HG03039 (cell line): Measurements from ENCODE around the gene SUPT3H.
A peak's percentile ranks its signal among the peaks of the same experiment; 100 is the strongest.
"Not testable (repeated sequence)": the region's sequence is repeated elsewhere in the genome, so short reads cannot be mapped to it uniquely, and the experiment has no call there.

Source experiments
- ATAC-seq: cut with Tn5 transposase; IDR thresholded peaks from one replicate; pipeline ENCODE4 v1.9.1; 2021; ENCODE audit warnings: mild to moderate bottlenecking, moderate library complexity; ENCODE audit not compliant: unreplicated experiment

SUPT3H gene

DNA sequence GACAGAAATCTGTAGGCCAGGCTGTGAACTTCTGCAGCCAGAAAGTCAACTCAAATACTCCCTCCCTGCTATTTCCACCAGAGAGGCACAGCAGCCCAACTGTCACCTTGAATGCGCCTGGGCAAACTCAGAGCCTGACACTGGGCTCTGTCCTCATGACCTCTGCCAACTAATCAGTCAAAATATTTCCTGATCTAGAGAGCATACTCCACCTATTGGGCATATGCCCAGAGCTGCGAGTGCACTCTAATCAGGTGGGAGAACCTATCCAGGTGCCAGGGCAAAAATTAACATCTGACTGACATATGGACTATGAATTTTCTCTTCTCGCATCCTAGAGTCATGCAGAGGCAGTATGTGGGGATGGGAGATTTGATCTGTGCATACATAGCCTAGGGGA lies 455.9 kb downstream of the SUPT3H start:
- no peak for ATAC-seq

DNA sequence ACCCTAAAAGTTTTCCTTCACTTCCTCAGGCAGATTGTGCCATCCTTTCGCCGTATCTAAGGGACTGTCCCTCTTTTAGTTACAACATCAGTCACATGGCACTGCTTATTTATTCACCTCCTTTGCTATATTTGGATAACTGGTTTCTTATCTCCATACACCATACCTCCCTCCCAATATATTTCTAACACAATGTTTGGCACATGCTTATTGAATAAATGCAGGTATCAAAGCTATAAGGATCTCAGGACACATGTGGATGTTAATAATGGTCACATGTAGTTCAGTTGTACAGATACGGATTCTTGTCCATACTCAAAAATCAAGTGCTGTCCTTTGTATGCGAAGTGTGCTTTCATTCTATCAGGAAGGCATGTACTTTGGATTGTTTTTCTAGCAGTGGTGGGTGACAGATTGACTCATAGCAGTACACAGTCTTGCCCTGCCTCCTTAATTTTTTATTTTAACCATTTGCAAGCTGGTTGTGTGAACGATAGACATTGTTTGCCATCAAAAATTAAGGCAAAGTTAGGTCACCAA lies 456.7 kb downstream of the SUPT3H start:
- ATAC-seq, result no peak

DNA sequence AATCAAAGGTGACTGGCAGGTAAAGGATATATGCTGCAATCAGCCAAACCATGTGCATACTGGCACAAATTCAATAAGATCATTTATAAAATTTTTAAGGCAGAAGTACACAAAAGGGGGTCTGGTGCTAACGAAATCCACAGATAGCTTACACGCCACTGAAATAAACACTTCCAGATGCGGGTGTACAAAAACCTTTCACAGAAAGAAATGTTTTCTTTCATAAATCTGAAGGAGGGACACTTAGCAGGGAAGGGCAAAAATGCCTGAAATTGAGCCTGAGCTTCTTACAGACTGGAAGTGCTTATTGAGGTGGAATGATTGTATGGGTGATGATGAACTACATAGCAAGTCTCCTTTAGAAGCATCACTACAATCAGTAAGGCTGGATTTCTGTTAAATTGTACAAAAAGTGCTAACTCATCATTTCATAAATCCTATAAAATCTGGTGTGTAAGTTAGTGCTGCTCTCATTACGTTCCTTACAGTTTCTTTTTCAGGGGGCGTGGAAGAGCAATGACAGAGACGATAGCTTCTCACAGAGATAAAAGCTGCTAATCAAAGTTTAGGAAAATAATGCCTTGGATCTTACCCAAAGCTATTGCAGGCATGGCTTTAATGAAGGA lies 458.9 kb downstream of the SUPT3H start:
- no peak for ATAC-seq

DNA sequence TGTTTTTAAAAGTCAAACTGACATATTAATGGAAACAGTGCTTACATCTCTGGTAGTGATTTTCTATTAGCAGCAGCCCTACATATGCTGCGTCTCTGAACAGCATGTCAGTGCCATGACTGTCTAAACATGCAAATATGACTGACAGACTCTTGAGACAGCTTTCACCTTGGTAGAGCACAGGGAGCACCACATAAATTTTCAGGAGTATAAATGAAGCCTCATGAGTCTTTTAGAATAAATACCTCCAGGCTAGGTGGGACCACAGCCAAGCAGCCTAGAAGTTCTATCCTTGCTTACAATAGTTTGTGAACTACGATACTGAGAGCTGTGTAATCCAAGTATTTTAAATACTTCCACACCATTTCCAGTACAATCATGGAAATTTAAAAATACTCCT lies 460.3 kb downstream of the SUPT3H start:
- no peak for ATAC-seq

DNA sequence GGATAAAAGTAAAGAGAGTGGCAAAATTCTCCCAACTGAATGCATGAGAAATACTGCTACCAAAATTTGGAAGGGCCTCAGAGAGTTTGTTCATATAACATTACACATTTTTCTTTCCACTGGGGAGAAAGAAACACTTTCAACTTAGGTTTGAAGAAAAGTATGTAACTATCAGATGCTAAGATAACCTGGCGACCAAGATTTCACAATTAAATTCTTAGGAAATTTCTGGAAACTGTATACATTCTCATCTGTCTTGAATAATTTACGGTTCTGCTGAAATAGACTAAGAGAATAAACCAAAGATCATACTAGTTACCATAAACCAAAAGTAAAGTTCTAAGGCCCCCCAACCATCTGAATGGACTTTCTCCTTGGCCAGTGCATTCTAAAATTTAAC lies 462.6 kb downstream of the SUPT3H start:
- ATAC-seq, result no peak

DNA sequence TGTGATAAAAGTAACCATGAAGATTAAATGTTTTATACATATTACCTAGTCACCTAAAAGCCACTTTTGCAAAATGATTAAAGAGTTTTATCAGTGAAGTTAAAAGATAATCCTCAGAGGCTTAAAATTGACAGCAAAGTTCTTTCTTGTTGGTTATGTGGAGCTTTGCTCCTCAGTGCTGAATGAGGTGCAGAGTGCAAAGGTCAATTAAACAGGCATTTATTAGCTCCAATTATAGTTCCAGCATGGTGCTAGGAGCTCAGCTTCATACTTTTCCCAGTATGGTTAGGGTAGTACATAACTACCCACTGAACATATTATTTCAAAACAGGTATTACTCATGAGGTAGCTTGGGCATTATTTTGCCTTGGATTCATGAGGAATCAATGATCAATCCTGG lies 463.6 kb downstream of the SUPT3H start:
- no peak for ATAC-seq

DNA sequence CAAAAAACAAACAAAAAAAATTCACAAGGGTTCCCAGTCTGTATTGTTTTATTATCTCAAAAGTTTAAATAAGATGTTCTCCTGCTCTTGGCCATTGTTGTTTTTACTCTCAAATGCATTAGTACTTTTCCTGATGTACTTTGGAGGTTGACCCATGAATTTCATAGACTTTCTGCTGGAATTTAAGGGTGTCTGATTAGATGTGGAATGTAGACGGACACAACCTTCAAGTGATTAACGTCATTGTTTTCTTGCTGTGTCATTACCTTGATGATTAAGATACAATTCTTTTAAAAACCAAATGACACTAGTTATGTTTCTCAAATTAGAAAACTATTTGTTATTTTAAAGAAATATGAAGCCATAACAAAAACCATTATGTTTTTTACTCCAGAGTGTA lies 471.0 kb downstream of the SUPT3H start:
- no peak for ATAC-seq

DNA sequence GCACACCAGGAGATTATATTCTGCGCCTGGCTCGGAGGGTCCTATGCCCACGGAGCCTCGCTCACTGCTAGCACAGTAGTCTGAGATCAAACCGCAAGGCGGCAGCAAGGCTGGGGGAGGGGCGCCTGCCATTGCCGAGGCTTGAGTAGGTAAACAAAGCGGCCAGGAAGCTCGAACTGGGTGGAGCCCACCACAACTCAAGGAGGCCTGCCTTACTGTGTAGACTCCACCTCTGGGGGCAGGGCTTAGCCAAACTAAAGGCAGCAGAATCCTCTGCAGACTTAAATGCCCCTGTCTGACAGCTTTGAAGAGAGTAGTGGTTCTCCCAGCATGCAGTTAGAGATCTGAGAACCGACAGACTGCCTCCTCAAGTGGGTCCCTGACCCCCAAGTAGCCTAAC lies 477.4 kb downstream of the SUPT3H start:
- ATAC-seq, result not testable (repeated sequence)

DNA sequence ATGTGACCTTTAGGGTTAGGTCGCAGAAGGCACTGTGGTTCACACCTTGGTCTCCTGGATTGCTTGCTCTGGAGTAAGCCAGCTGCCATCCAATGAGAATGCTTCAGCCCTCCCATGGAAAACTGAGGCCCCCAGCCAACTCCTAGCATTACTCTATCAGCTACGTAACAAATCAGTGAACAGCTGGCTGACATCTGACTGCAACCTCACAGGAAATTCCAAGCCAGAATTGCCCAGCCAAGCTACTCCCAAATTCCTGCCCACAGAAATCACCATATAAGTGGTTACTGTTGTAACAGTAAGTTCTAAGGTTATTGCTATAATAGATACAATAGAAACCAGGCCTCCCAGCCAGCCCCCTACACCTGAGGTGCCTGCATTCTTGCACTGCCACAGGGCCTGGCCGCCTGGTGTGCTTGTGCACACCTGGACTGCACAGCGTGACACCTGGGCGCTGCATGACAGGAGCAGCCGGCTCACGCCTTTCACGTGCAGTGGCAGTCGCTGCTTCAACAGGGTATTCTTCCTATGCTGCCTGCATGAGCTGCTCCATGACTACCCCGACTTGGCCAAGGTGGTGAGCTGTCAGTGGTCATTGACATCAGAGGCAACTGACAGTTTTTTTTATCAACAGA lies 479.3 kb downstream of the SUPT3H start:
- ATAC-seq, result no peak

DNA sequence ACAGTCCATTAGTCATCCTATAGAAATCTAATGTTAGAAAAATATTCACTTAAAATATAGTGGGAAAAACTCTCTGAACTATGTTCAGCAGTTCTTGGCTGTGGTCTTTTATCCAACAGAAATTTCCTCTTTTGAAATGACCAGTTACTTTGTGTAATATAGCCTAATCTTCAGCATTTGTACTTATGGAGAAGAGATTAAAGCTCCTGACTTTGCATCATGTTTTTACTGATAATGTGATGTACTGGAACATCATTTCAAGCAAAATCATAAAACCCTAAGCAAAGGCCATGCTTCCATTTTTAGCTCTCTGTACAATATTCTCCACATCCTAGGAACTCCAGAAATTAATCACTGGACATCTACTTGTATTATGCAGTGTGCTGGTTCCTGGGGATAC lies 480.4 kb downstream of the SUPT3H start:
- no peak for ATAC-seq

DNA sequence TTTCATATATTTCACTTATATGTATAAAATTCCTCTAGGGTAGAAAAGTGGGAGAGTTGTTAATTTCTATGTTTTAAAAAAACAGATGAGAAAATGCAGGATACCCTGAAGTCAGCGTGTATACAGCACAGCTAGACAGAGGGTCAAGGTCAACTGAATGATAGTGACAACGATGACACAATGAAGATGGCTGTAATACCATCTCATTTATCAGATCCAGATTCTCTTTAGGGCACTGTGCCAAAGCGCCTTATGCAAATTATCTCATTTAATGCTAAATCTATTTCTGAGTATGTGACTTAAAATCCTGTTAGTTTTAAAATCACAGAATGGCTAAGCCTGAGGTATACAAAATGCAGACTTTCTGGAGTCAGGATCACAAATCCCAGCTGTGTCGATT lies 481.0 kb downstream of the SUPT3H start:
- ATAC-seq, result no peak

DNA sequence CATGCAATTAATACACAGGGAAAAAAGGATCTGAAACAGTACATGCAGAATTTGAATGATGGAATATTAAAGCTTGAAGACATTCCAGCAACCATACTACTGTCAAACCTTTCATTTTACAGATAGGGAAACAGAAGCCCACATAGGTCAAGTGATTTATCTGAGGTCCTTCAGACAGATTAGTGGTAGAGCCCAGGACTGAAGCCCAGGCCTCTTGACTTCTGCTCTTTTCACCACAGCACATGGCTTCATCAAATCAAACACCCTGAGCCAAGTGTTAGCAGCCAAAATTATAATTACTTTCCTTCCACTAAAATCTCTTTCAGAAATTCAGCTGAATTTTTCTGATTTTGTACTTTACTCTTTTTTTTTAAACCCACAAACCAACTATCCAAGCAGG lies 485.2 kb downstream of the SUPT3H start:
- no peak for ATAC-seq

DNA sequence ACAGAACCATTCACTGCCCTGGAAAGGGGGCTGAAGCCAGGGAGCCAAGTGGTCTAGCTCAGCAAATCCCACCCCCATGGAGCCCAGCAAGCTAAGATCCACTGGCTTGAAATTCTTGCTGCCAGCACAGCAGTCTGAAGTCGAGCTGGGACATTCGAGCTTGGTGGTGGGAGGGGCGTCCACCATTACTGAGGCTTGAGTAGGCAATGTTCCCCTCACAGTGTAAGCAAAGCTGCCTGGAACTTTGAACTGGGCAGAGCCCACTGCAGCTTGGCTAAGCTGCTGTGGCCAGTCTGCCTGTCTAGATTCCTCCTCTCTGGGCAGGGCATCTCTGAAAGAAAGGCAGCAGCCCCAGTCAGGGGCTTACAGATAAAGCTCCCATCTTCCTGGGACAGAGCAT lies 498.7 kb downstream of the SUPT3H start:
- not testable (repeated sequence) for ATAC-seq

DNA sequence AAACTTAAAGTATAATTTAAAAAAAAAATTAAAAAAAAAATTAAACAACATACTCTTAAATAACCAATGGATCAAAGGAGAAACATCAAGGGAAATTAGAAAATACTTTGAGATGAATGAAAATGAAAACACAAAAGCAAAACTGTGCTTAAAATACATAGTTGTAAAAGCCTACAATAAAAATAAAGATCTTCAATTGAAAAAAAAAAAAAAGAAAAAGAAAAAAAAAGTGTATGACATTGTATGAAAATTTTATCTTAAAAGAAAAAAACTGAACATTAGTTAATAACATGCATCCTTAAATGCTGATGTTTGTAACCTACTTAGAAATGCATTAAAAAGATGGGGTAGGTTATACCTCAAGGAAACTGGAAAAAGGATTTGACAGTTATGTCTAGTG lies 501.1 kb downstream of the SUPT3H start:
- ATAC-seq, result not testable (repeated sequence)

DNA sequence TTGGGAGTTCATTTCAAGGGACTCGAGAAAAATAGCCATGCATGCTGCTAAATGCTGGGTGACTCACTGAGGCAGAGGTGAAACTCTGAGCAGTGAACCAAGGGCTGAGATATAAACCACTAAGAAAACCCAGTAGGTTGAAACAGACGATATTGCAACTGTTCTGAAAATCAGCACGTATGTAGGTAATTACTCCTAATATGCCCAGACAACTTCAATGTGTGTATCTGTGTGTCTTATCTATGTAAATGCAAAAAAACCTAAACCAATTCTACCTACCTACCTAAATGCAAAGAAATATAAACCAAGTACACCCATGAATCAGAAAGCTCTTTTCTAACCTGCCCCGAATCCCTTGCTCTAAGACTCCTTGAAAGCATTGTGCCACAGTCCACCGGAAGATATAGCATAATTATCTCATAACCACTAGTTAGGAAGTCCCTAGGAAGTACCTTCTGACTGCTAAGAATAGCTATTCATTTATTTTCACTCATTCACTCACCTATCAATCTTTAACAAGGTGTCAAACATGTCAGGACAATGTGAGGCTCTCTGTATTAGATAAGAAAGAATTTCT lies 508.3 kb downstream of the SUPT3H start:
- peak; percentile 78 for ATAC-seq

DNA sequence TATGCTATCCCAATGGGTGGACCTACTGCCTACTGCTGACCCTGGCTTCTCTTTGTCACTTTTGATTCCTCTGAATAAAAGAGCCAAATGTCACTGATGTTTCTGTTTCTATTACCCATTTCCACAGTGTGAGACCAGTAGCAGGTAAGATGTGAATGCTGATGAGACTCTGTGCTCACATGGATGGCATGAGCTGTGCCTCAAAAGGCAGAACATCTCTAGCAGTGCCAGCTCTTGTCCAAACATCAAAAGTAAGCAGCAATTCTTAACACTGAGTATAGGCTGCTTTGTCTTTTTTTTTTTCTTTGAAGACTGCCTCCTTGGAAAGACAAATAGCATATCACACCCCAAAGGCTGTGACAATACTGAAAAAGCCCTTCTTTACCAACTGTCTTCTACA lies 508.8 kb downstream of the SUPT3H start:
- ATAC-seq, result no peak

DNA sequence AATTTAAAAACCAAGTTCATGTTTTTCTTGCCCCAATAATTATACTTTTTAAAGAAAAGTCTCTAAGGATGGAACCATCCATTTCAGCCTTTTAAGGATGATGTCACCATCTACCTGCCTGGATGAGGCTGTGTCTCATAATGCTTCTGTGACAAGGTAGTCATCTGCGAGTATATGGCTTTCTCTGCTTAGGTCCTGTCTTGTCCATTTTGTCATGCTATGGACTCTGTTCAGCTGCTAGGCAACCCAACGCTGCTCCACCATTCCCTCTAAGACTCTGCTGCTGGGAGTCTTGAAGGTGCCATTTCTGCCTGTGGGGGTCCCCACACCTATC lies 509.4 kb downstream of the SUPT3H start:
- ATAC-seq, result peak; percentile 38

DNA sequence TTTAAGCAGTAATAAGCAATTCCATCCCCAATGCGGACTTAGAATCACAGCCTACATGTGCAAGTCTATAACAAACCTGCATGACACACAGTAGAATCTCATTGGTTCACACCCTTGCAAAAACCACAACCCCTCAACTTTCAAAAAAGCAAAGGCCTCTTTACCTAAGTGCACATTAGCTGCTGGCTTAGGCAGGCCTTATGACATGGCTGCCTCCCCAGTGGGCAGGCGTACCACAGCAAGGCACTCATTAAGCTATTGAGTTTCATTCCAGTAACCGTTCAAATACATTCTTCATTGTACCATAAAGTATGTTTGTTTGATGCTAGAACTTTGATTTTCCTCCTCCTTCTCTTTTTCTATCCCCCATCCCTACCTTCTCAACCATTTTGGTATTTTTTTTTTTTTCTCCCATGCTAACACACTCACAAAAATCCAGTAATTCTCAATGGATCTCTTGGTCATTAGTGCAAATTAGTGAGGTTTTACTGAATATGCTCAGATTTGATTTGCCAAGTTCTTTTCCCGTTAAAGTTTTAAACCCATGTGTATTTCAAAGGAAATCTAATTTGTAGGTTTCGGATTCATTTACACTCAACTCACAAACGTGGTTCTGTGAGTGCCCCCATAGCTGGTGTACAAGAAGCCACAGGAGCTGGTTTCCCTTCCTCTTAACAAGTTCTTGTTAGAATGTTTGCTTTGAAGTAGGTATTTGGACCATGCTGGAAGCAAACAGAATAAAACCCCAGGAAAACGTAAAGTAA lies 510.0 kb downstream of the SUPT3H start:
- ATAC-seq, result peak; percentile 60

DNA sequence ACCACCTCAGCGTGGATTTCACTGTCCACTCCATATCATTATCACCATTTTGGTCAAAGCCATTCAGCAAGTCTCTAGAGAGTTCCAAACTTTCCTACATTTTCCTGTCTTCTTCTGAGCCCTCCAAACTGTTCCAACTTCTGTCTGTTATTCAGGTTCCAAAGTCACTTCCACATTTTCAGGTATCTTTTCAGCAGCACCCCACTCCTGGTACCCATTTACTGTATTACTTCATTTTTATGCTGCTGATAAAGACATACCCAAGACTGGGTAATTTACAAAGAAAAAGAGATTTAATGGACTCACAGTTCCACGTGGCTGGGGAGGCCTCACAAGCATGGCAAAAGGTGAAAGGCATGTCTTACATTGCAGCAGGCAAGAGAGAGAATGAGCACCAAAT lies 512.5 kb downstream of the SUPT3H start:
- not testable (repeated sequence) for ATAC-seq

DNA sequence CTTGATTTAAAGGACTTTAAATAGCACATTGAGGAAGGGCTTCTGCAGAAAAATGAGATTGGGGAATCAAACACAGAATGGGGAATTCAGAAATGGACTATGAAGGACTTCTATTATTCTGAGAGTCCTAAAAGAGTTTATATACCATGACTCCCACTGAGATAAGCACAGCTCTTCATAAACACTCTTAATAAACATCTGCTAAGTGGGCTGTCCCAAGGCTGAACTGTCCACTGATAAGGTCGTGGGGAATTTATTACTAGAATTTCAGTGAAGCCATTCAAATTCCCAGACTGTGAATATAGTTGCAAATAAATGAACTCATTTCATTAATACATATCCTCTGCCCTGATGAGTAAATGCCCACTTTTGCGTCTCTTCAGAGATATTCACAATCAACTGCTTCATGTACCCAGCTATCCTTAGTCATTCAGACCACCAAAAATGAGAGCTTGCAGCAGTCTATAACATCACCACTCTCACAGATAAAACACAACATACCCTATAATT lies 517.8 kb downstream of the SUPT3H start:
- no peak for ATAC-seq

DNA sequence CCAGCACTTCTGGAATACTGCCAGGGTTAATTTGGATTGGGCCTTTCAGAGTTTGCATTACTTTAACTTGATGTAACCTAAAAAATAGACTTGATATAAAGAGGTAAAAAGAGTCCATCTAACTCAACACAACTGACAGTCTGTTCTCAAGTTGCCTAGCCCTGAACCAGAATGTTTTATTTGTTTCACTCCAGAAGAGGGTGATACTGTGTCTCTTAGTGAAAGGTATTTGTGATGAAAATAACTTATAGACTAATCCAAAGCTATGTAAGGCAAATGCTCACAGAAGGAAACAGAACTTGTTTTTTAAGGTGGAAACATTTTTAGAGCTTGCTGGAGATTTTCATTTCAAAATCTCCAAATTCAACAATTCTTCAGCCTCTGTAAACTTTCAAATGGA lies 518.7 kb downstream of the SUPT3H start:
- no peak for ATAC-seq

DNA sequence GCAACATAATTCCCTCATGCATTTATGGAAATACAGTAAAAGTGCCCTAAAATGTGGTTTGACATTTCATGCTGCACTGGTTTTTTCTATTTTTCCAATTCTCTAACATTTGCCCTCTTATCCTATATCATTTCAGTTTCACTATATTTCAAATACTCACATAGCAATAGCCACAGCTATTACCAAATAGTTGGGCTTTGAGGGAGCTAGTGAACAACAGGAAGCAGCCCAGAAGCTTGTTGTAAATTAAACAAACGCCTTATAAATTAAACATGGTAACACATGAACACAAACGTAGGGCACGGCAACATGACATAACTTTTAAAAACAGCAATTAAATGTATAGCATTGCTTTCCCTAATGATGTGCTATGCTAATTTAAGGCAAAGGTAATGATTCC lies 521.3 kb downstream of the SUPT3H start:
- ATAC-seq, result no peak
